SK-N-MC (cell line): ENCODE measurements around the gene PLXDC1.

ENCODE experiments used
- EZH2 ChIP-seq: fragments of 200-600 bp; sonication (generic); IDR thresholded peaks from one replicate; pipeline ENCODE4 v1.6.1; 2017; ENCODE audit warnings: antibody characterized with exemption
- FOXP2 ChIP-seq: optimal IDR thresholded peaks from 2 replicates; pipeline ENCODE3; 2011; ENCODE audit warnings: mild to moderate bottlenecking, moderate library complexity; ENCODE audit not compliant: insufficient read depth; ENCODE audit errors: extremely low read length, control extremely low read depth
- POLR2AphosphoS5 ChIP-seq: IDR thresholded peaks from 2 replicates; pipeline ENCODE4 v1.6.1; 2012; ENCODE audit warnings: mild to moderate bottlenecking, low read depth, low read length, borderline replicate concordance

DNA sequence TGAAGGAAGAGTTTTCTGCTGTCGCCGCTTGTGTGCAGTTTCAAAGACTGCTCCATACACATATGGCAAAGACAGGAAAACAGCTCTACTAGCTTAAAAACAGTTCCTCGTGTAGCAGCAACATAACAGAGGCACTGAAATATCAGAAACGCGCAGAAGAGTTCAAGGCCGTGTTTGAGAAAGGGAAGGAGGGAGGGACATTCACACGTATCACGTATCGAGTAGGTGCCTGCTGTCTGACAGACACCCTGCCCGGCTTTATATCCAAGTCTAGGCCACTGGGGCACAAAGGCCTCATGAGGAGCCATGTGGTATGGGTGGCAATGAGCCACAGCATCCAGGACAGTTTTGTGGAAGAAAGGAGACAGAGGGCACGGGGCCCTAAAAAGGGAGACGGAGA is 50.3 kb downstream of the PLXDC1 start:
- no peak for TF ChIP-seq EZH2
- no peak for TF ChIP-seq POLR2AphosphoS5
- TF ChIP-seq FOXP2: no peak
